ENCODE measurements around the gene GALNTL6.

DNA sequence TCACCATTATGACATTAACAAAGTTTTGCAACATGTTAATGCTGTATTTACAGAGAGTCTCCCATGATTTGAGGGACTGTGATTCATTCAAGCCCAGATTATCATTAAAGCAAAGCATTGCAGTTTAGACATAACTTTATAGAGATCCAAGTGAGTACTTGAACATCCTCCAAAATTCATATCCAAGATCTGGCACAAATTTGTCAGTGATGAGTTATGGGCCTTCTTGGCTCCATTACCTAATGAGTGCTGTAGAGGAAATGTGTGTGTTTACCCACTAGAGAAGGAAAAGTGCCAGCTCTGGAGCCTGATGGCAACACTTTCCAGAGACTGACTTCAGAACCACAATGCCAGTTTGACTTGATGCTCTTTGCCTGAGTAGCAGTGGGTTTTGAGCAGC is 432.3 kb downstream of the GALNTL6 start:
- TF ChIP-seq CTCF (IDR thresholded peaks at IDR 0.05) = no peak
- no peak for TF ChIP-seq EP300 (IDR thresholded peaks at IDR 0.05)
- no peak for TF ChIP-seq POLR2AphosphoS5 (IDR thresholded peaks at IDR 0.05)

Data from stomach (tissue), 4 donors.